ENCODE data around the gene RIPK4.

The RIPK4 gene

GRCh38 chr21:41710823-41711160 is 56.1 kb downstream of the RIPK4 start:
- Histone ChIP-seq H4K91ac (ENCODE audit: low read depth, low read length, poor library complexity) (no peak overlapping the region), H2BK12ac (ENCODE audit: low read length) (no peak overlapping the region), H2BK15ac (ENCODE audit: low read length) (peak overlapping the region; percentile 8), H3K79me1 (ENCODE audit: low read depth, low read length) (no peaks in the 10 kb centered on the region), H2AFZ (ENCODE audit: low read length) (no peak overlapping the region), H3K4me2 (ENCODE audit: insufficient read depth, low read length, poor library complexity, severe bottlenecking) (no peak overlapping the region), H2BK5ac (ENCODE audit: low read length) (no peak overlapping the region), H2BK120ac (ENCODE audit: low read depth, low read length) (peak overlapping the region; percentile 1), H3K9me3 (replicated peaks in 1 of 2; ENCODE audit: control insufficient read depth in 2 of 2, insufficient read depth in 1 of 2, low read depth in 1 of 2, low read length in 2 of 2) (peaks cover 0 to 5% of the 10 kb centered on the region in 2 donors), H4K8ac (ENCODE audit: low read depth, low read length) (no peak overlapping the region), H3K4ac (ENCODE audit: low read length) (no peak overlapping the region), H3K4me3 (ENCODE audit: low read length in 2 of 2) (no peak overlapping the region), H3K36me3 (replicated peaks in 1 of 2; ENCODE audit: control insufficient read depth in 2 of 2, insufficient read depth in 2 of 2, low read length in 2 of 2) (no peaks in the 10 kb centered on the region), H3K9ac (ENCODE audit: low read depth, low read length, poor library complexity) (no peak overlapping the region), H3K27ac (replicated peaks; ENCODE audit: low read length) (no peak overlapping the region), H3K14ac (ENCODE audit: low read length) (no peak overlapping the region), H3K23ac (ENCODE audit: low read depth, low read length, poor library complexity) (no peak overlapping the region), H3K18ac (ENCODE audit: low read length) (no peak overlapping the region), H3K4me1 (ENCODE audit: control insufficient read depth in 2 of 2, insufficient read depth in 1 of 2, low read depth in 1 of 2, low read length in 2 of 2) (peaks cover 0 to 18% of the 10 kb centered on the region in 2 donors), H3K27me3 (ENCODE audit: control insufficient read depth in 3 of 3, insufficient read depth in 3 of 3, low read depth in 1 of 3, low read length in 3 of 3) (peaks cover 0 to 35% (median 0%) of the 10 kb centered on the region in 3 experiments), H2AK5ac (ENCODE audit: low read depth, low read length) (peak overlapping the region; percentile 12)
- no peak for DNase-seq (ENCODE audit: low spot score)
- WGBS, 2 donors (ENCODE audit: extremely low coverage in 2 of 2, insufficient read length in 2 of 2, insufficient replicate concordance in 1 of 2) = no CpG with 5 or more reads among the region's 8 CpGs

DNA sequence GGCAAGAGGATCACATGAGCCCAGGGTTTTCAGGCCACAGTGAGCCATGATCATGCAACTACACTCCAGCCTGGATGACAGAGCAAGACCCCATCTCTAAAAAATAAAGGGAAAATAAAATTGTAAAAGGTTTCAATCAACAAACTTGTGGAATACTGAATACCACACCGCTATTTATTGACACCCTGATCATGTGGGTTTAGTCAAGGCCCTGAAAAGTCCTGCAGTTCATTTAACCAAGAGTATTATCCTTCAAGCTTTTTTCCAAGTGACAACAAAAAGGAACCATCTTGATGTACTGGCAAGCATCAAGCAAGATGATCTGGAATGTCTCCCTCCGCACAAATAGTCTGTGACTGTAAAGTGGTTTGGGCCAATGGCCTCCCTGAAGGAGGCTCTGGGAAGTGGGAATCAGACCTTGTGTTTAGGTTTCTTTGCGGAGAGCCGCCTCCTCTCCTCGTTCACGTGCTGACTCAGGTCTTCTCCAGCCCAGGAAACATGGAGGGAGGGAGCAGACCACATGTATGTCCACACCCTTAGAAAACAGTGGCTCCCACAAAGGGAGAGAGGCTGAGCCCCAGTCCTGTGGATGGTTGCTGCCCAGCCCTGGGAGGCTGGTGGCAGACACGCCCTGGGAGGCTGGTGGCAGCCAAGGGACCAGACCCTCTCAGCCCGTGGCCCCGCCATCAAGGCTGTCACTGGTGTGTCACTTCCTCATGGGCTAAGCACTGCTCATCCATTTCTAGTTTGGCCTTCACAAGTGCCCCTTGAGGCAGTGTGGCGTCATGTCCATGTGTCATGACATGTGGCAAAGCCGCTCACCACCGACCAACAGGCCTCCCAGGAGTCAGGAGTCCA is 56.7 kb downstream of the RIPK4 start:
- H2BK5ac ChIP-seq (ENCODE audit: low read length) = no peak overlapping the region
- H3K9me3 ChIP-seq (replicated peaks in 1 of 2; ENCODE audit: control insufficient read depth in 2 of 2, insufficient read depth in 1 of 2, low read depth in 1 of 2, low read length in 2 of 2) = peaks cover 0 to 4% of the 10 kb centered on the region in 2 donors
- H2AK5ac ChIP-seq (ENCODE audit: low read depth, low read length) = peak overlapping the region; percentile 12
- no peak overlapping the region for H3K4me2 ChIP-seq (ENCODE audit: insufficient read depth, low read length, poor library complexity, severe bottlenecking)
- peak overlapping the region; percentile 29 for H3K23ac ChIP-seq (ENCODE audit: low read depth, low read length, poor library complexity)
- peak overlapping the region; percentile 8 for H2BK15ac ChIP-seq (ENCODE audit: low read length)
- no peak for DNase-seq (ENCODE audit: low spot score)
- H3K36me3 ChIP-seq (replicated peaks in 1 of 2; ENCODE audit: control insufficient read depth in 2 of 2, insufficient read depth in 2 of 2, low read length in 2 of 2) = no peaks in the 10 kb centered on the region
- H3K4me1 ChIP-seq (ENCODE audit: control insufficient read depth in 2 of 2, insufficient read depth in 1 of 2, low read depth in 1 of 2, low read length in 2 of 2) = peaks cover 0 to 13% of the 10 kb centered on the region in 2 donors
- H4K8ac ChIP-seq (ENCODE audit: low read depth, low read length) = no peak overlapping the region
- H2BK120ac ChIP-seq (ENCODE audit: low read depth, low read length) = no peak overlapping the region
- no peaks in the 10 kb centered on the region for H3K79me1 ChIP-seq (ENCODE audit: low read depth, low read length)
- no peak overlapping the region for H3K18ac ChIP-seq (ENCODE audit: low read length)
- no peak overlapping the region for H3K4me3 ChIP-seq (ENCODE audit: low read length in 2 of 2)
- H3K14ac ChIP-seq (ENCODE audit: low read length) = no peak overlapping the region
- H3K9ac ChIP-seq (ENCODE audit: low read depth, low read length, poor library complexity) = no peak overlapping the region
- WGBS, 2 donors (ENCODE audit: extremely low coverage in 2 of 2, insufficient read length in 2 of 2, insufficient replicate concordance in 1 of 2) = no CpG with 5 or more reads among the region's 12 CpGs
- H3K27me3 ChIP-seq (ENCODE audit: control insufficient read depth in 3 of 3, insufficient read depth in 3 of 3, low read depth in 1 of 3, low read length in 3 of 3) = peaks cover 0 to 35% (median 0%) of the 10 kb centered on the region in 3 experiments
- no peak overlapping the region for H3K4ac ChIP-seq (ENCODE audit: low read length)
- no peak overlapping the region for H3K27ac ChIP-seq (replicated peaks; ENCODE audit: low read length)
- no peak overlapping the region for H4K91ac ChIP-seq (ENCODE audit: low read depth, low read length, poor library complexity)
- H2AFZ ChIP-seq (ENCODE audit: low read length) = no peak overlapping the region
- no peak overlapping the region for H2BK12ac ChIP-seq (ENCODE audit: low read length)

DNA sequence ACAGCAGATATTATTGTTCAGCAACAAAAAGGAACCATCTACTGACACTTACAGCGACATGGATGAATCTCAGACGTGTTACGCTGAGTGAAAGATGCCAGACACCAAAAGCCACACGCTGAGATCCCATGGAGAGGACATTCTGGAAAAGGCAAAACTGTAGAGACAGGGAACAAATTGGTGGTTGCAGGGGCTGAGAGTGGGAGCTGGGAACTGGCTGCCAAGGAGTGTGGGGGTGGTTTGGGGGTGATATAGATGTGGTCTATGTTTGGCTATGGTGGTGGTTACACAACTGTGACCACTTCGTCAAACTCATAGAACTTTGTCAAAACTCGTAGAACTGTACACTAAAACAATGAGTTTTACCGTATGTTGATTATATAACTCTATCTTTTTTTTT is 57.7 kb downstream of the RIPK4 start:
- no peak overlapping the region for H2BK15ac ChIP-seq (ENCODE audit: low read length)
- no peak overlapping the region for H2AK5ac ChIP-seq (ENCODE audit: low read depth, low read length)
- no peak overlapping the region for H3K18ac ChIP-seq (ENCODE audit: low read length)
- peaks cover 0 to 32% (median 0%) of the 10 kb centered on the region in 3 experiments for H3K27me3 ChIP-seq (ENCODE audit: control insufficient read depth in 3 of 3, insufficient read depth in 3 of 3, low read depth in 1 of 3, low read length in 3 of 3)
- H3K4me2 ChIP-seq (ENCODE audit: insufficient read depth, low read length, poor library complexity, severe bottlenecking) = no peak overlapping the region
- no peaks in the 10 kb centered on the region for H3K36me3 ChIP-seq (replicated peaks in 1 of 2; ENCODE audit: control insufficient read depth in 2 of 2, insufficient read depth in 2 of 2, low read length in 2 of 2)
- no peak overlapping the region for H3K4me3 ChIP-seq (ENCODE audit: low read length in 2 of 2)
- WGBS, 2 donors (ENCODE audit: extremely low coverage in 2 of 2, insufficient read length in 2 of 2, insufficient replicate concordance in 1 of 2) = no CpG with 5 or more reads among the region's 7 CpGs
- no peak overlapping the region for H4K91ac ChIP-seq (ENCODE audit: low read depth, low read length, poor library complexity)
- no peak overlapping the region for H3K4ac ChIP-seq (ENCODE audit: low read length)
- no peak overlapping the region for H3K23ac ChIP-seq (ENCODE audit: low read depth, low read length, poor library complexity)
- no peak overlapping the region for H3K14ac ChIP-seq (ENCODE audit: low read length)
- H2AFZ ChIP-seq (ENCODE audit: low read length) = no peak overlapping the region
- H3K27ac ChIP-seq (replicated peaks; ENCODE audit: low read length) = no peak overlapping the region
- H2BK12ac ChIP-seq (ENCODE audit: low read length) = no peak overlapping the region
- no peaks in the 10 kb centered on the region for H3K79me1 ChIP-seq (ENCODE audit: low read depth, low read length)
- no peak overlapping the region for H4K8ac ChIP-seq (ENCODE audit: low read depth, low read length)
- DNase-seq (ENCODE audit: low spot score) = no peak
- H3K4me1 ChIP-seq (ENCODE audit: control insufficient read depth in 2 of 2, insufficient read depth in 1 of 2, low read depth in 1 of 2, low read length in 2 of 2) = peaks cover 0 to 13% of the 10 kb centered on the region in 2 donors
- H2BK5ac ChIP-seq (ENCODE audit: low read length) = no peak overlapping the region
- no peak overlapping the region for H2BK120ac ChIP-seq (ENCODE audit: low read depth, low read length)
- H3K9ac ChIP-seq (ENCODE audit: low read depth, low read length, poor library complexity) = no peak overlapping the region
- H3K9me3 ChIP-seq (replicated peaks in 1 of 2; ENCODE audit: control insufficient read depth in 2 of 2, insufficient read depth in 1 of 2, low read depth in 1 of 2, low read length in 2 of 2) = peaks cover 0 to 2% of the 10 kb centered on the region in 2 donors

DNA sequence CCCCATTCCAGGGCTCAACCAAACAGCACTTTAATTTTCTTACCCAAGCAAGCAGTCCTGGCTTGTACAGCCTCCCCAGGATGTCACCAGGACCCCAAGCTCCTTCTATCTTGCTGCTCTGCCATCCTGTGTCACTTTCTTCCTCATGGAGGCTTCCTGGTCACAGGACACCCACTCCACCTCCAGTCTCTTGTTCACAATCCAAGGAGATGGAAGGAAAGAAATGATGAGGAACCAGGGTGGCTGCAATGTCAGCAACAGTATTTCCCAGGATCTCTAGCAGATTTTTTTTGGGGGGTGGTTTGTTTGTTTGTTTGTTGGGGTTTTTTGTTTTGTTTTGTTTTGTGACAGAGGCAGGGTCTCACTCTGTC is 58.9 kb downstream of the RIPK4 start:
- peaks cover 0 to 13% of the 10 kb centered on the region in 2 donors for H3K4me1 ChIP-seq (ENCODE audit: control insufficient read depth in 2 of 2, insufficient read depth in 1 of 2, low read depth in 1 of 2, low read length in 2 of 2)
- H4K91ac ChIP-seq (ENCODE audit: low read depth, low read length, poor library complexity) = no peak overlapping the region
- no peak overlapping the region for H4K8ac ChIP-seq (ENCODE audit: low read depth, low read length)
- no peak overlapping the region for H2BK120ac ChIP-seq (ENCODE audit: low read depth, low read length)
- H3K9me3 ChIP-seq (replicated peaks in 1 of 2; ENCODE audit: control insufficient read depth in 2 of 2, insufficient read depth in 1 of 2, low read depth in 1 of 2, low read length in 2 of 2) = no peaks in the 10 kb centered on the region
- H3K14ac ChIP-seq (ENCODE audit: low read length) = no peak overlapping the region
- no peak overlapping the region for H2AFZ ChIP-seq (ENCODE audit: low read length)
- H3K18ac ChIP-seq (ENCODE audit: low read length) = no peak overlapping the region
- no peak overlapping the region for H2AK5ac ChIP-seq (ENCODE audit: low read depth, low read length)
- no peak overlapping the region for H3K4me2 ChIP-seq (ENCODE audit: insufficient read depth, low read length, poor library complexity, severe bottlenecking)
- no peaks in the 10 kb centered on the region for H3K36me3 ChIP-seq (replicated peaks in 1 of 2; ENCODE audit: control insufficient read depth in 2 of 2, insufficient read depth in 2 of 2, low read length in 2 of 2)
- H3K27ac ChIP-seq (replicated peaks; ENCODE audit: low read length) = no peak overlapping the region
- no peaks in the 10 kb centered on the region for H3K79me1 ChIP-seq (ENCODE audit: low read depth, low read length)
- no peak overlapping the region for H2BK5ac ChIP-seq (ENCODE audit: low read length)
- no peak for DNase-seq (ENCODE audit: low spot score)
- H3K9ac ChIP-seq (ENCODE audit: low read depth, low read length, poor library complexity) = no peak overlapping the region
- no peak overlapping the region for H3K4me3 ChIP-seq (ENCODE audit: low read length in 2 of 2)
- H2BK12ac ChIP-seq (ENCODE audit: low read length) = no peak overlapping the region
- no peak overlapping the region for H2BK15ac ChIP-seq (ENCODE audit: low read length)
- H3K23ac ChIP-seq (ENCODE audit: low read depth, low read length, poor library complexity) = no peak overlapping the region
- peaks cover 0 to 23% (median 0%) of the 10 kb centered on the region in 3 experiments for H3K27me3 ChIP-seq (ENCODE audit: control insufficient read depth in 3 of 3, insufficient read depth in 3 of 3, low read depth in 1 of 3, low read length in 3 of 3)
- no peak overlapping the region for H3K4ac ChIP-seq (ENCODE audit: low read length)
